LNCAP (cell line): ENCODE measurements around the gene CYP2U1.

Source experiments
- TF ChIP-seq, protein P1 (sequence below): fragments of 450-650 bp; IDR thresholded peaks from 2 replicates; pipeline ENCODE4 v1.5.1; 2017; ENCODE audit warnings: mild to moderate bottlenecking

The CYP2U1 gene

DNA sequence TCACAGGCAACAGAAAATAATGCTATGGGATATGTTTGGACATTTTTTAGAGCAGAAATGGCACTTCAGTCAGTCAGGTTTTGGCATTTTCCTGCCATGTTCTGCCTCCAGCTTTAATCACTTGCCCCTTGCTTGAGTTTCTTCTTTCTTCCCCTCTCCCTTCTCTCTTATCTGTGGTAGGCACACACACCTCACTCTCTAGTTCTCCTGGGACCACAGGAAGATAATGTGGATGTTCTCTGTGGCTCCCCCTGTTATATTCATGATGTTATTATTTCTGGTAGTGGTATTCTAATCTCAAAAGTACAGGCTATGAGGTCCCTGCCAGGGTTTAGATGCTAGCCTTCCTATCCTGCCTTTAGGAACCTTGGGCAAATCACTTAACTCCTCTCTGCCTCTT is 63.5 kb downstream of the CYP2U1 start:
- TF ChIP-seq, protein P1, sequence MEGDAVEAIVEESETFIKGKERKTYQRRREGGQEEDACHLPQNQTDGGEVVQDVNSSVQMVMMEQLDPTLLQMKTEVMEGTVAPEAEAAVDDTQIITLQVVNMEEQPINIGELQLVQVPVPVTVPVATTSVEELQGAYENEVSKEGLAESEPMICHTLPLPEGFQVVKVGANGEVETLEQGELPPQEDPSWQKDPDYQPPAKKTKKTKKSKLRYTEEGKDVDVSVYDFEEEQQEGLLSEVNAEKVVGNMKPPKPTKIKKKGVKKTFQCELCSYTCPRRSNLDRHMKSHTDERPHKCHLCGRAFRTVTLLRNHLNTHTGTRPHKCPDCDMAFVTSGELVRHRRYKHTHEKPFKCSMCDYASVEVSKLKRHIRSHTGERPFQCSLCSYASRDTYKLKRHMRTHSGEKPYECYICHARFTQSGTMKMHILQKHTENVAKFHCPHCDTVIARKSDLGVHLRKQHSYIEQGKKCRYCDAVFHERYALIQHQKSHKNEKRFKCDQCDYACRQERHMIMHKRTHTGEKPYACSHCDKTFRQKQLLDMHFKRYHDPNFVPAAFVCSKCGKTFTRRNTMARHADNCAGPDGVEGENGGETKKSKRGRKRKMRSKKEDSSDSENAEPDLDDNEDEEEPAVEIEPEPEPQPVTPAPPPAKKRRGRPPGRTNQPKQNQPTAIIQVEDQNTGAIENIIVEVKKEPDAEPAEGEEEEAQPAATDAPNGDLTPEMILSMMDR, result no peak

DNA sequence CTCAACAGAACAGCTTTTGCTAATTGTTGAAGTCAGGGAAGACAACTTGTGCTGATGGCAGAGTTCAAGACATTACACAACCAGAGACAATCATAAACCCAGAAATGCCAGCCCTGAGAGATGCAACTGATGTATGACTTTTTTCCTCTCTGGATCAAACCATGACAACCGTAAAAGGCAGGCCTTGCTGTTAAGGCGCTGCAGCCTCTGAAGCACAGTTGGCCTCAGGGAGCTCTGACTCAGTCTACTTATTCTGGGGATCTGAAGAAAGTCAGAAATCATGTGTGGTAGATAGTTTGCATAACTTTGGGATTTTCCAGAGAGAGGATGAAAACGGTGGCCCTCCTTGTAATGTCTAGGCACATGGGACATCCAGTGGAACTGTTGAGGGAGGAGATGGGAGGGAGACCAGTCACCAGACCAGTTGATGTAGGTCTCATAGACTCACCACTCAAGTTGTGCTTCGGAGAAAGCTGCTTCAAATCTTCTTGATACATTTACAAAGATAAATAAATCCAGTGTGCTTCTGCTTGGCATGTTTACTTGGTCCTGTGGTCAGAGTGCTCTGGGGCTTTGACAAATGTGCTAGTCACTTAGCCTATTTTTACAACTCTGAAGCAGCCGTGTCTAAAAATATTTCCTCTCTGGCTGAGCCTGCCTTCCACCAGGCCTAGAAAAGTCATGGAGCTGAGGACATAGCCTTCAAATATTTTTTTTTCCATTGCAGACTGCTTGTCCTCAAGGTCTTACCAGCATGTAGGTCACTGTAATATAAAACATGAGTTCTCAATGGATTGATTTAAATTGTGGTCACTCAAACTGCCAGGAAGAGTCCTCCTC is 65.8 kb downstream of the CYP2U1 start:
- TF ChIP-seq, protein P1, result no peak

DNA sequence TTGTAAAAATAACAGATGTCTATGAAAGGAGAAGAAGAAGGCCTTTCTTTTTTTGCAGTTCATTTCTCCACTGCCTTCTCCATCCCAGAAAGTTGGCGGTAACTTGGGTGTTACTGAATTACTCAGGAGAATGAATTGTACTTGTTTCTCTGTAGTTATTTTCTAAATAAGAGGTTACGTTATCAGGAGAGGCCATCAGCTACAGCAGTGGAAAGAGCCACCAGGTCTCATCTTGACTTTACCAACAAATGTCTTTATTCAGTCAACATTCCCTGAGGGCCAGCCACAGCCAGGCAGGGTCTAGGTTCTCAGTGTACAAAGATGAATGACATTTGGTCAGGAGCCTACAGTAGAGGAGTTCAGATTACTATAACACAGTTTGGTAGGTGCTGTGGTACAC is 66.4 kb downstream of the CYP2U1 start:
- TF ChIP-seq, protein P1, result no peak

DNA sequence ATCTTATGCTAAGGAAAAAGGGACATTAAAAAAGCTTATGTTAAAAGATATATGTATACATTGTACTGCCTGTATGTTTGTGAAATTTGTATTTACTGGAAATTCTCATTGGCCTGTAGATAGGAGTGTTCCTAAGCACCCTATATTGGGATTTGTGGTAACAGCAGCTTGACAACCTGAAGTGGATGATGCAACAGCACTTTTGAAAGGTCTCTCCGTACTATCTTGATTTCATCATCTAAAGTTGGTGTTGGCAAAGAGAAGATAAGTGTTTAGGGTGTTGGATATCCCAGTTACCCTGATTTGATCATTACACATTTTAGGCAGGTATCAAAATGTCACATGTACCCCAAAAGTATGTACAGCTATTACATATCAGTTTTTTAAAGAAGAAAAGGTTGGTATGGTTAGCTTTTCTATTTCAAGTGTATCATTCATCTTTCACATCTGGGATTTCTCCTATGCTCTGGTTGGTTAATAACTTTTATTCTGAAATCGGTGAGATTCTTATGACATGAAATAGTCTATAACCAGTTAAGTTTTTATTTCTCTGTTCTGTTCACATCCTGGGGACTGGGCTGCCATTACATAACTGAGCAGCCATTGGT is 68.7 kb downstream of the CYP2U1 start:
- TF ChIP-seq, protein P1, result no peak

DNA sequence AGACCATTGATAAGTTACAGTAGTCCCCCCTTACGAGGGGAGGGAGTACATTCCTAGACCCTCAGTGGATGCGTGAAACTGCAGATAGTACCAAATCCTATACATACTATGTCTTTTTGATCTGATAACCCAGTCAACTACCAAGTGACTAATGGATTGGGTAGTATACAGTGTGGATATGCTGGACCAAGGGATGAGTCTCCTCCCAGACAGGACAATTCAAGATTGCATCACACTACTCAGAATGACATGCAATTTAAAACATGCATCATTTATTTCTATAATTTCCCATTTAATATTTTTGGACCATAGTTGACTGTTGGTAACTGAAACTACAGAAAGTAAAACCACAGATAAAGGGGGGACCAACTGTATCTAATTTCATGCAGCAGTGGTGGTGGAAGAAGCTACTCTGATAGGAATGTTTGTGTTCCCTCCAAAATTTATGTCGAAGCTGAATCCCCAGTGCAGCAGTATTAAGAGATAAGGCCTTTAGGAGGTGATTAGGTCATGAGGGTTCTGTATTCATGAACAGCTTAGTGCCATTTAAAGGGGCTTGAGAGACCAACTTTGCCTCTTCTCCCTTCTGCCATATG is 70.3 kb downstream of the CYP2U1 start:
- TF ChIP-seq, protein P1, result no peak
